Right cardiac atrium (tissue), 5 donors: Measurements from ENCODE around the gene MEF2A. TPM values are rescaled to one million over a fixed set of nuclear protein-coding genes. Genes with fewer than 3 reads are reported as not detected.

ENCODE experiments used
- ATAC-seq, 2 donors: fragments of 200-7000 bp; cut with Tn5 transposase; one replicate each; pipeline versions ENCODE4 v1.8.0 to v1.9.1; 2020; ENCODE audit warnings: moderate library complexity in 2 of 2, mild to moderate bottlenecking in 1 of 2
- DNase-seq, 3 donors: peaks; one replicate each; pipeline ENCODE4 v3.0.0-alpha.2; 2020
- H3K27ac ChIP-seq: one replicate; pipeline ENCODE4 v1.5.1; 2013; ENCODE audit warnings: mild to moderate bottlenecking, low read length, control low read depth, moderate library complexity
- H3K27me3 ChIP-seq: one replicate; pipeline ENCODE4 v1.6.1; 2013; ENCODE audit not compliant: control insufficient read depth, insufficient read depth
- H3K4me1 ChIP-seq: one replicate; pipeline ENCODE4 v1.6.1; 2013; ENCODE audit warnings: low read length; ENCODE audit not compliant: control insufficient read depth, insufficient read depth
- H3K4me3 ChIP-seq: one replicate; pipeline ENCODE4 v1.5.1; 2013; ENCODE audit warnings: low read length, control low read depth
- H3K9me3 ChIP-seq: one replicate; pipeline ENCODE4 v1.6.1; 2013; ENCODE audit warnings: low read length; ENCODE audit not compliant: control insufficient read depth
- WGBS: extraction: QIAGEN DNeasy Blood & Tissue Kit; methylation state at CpG from one replicate; pipeline ENCODE4 v1.1.7; 2013; 5-methylcytosine and 5-hydroxymethylcytosine counted together
- intact Hi-C, 4 donors: fragments of 100-400 bp; cut with DNase I; formaldehyde crosslinking; loops; one replicate each; pipeline versions ENCODE4 v1.11.0 to v1.14.0; 2022 to 2023
- polyA plus RNA-seq: library from polyadenylated mRNA; stranded (reverse); fragments of 200-250 nt; gene quantifications from one replicate; pipeline ENCODE4 v1.2.3, GENCODE V29; 2013
- total RNA-seq, 4 donors: library from RNA; stranded (reverse); fragmentation: NEBNext Ultra II Directional; extraction: Animal tissue kit (Norgen Biotek cat#: 25700); gene quantifications; one replicate each; pipeline ENCODE4 v1.2.1, GENCODE V29; 2021
- donor health status: healthy with polysubstance abuse.
- donor health status: DM: no; HTN: yes; CAD: no.
- donor health status: DM: no; HTN: no; CAD: no.
- donor health status: DM: no; HTN: yes; CAD: no; lungs with severe emphysema.
- donor health status: DM: yes; HTN: yes; CAD: no.

MEF2A gene
- total and polyA plus RNA-seq, 5 donors = 65.9 to 177 (median 172) TPM

- Histone ChIP-seq H3K27me3 (no peaks in the 10 kb centered on the region), H3K4me3 (no peak overlapping the region), H3K27ac (no peak overlapping the region), H3K4me1 (no peaks in the 10 kb centered on the region), H3K9me3 (no peaks in the 10 kb centered on the region)
- intact Hi-C loops = no loop called here
- DNase-seq = no peak
- 93% methylated on average over 2 of the region's 2 CpGs for WGBS
- ATAC-seq = no peak
Observed at GRCh38 chr15:99763827-99764226, 198.0 kb downstream of the MEF2A start.

DNA sequence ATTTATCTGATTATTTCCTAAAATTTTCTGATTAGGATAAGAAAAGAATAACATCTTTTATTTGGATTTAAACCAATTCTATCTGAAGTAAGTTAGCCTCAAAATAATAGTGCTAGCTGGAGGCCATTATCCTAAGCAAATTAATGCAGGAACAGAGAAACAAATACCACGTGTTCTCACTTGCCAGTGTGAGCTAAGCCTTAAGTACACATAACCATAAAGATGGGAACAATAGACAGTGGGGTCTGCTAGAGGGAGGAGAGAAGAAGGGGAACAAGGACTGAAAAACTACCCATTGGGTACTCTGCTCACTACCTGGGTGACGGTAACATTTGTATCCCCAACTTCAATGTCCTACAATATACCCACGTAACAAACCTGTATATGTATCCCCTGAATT is 198.7 kb downstream of the MEF2A start:
- no peak overlapping the region for H3K27ac ChIP-seq
- intact Hi-C loops = no loop called here
- DNase-seq (no peak), ATAC-seq (no peak)
- 87% methylated on average over 3 of the region's 3 CpGs for WGBS
- no peak overlapping the region for H3K4me3 ChIP-seq
- H3K9me3 ChIP-seq = no peaks in the 10 kb centered on the region
- no peaks in the 10 kb centered on the region for H3K27me3 ChIP-seq
- H3K4me1 ChIP-seq = no peaks in the 10 kb centered on the region

Other genes with a start within 250 kb of the MEF2A start
- gene LYSMD4, start 167.5 kb downstream of the MEF2A start, total RNA-seq = 10 to 100 TPM; 12.6 to 19.3 (median 15.7) TPM
- 13.2 TPM for gene LYSMD4, start 167.5 kb downstream of the MEF2A start, polyA plus RNA-seq